ENCODE data around the gene DHRS7B.
"Not testable (repeated sequence)": the region's sequence is repeated elsewhere in the genome, so short reads cannot be mapped to it uniquely, and the experiment has no call there.

DHRS7B gene

GRCh38 chr17:21106316-21106715, 20.4 kb upstream of the DHRS7B start:
- Histone ChIP-seq H3K9me3 (ENCODE audit: control insufficient read depth, low read length) (no peaks in the 10 kb centered on the region), H2AFZ (no peak overlapping the region), H3K36me3 (ENCODE audit: control insufficient read depth, insufficient read depth, low read length) (no peaks in the 10 kb centered on the region), H3K4me1 (peaks cover 3% of the 10 kb centered on the region), H3K9ac (no peak overlapping the region), H3K27me3 (ENCODE audit: control insufficient read depth, insufficient read depth, low read length) (no peaks in the 10 kb centered on the region), H3K4me3 (ENCODE audit: low read depth, low read length) (no peak overlapping the region), H3K4me2 (ENCODE audit: low read length) (no peak overlapping the region), H3K79me2 (no peaks in the 10 kb centered on the region), H3K27ac (no peak overlapping the region)
- TF ChIP-seq, protein P1, sequence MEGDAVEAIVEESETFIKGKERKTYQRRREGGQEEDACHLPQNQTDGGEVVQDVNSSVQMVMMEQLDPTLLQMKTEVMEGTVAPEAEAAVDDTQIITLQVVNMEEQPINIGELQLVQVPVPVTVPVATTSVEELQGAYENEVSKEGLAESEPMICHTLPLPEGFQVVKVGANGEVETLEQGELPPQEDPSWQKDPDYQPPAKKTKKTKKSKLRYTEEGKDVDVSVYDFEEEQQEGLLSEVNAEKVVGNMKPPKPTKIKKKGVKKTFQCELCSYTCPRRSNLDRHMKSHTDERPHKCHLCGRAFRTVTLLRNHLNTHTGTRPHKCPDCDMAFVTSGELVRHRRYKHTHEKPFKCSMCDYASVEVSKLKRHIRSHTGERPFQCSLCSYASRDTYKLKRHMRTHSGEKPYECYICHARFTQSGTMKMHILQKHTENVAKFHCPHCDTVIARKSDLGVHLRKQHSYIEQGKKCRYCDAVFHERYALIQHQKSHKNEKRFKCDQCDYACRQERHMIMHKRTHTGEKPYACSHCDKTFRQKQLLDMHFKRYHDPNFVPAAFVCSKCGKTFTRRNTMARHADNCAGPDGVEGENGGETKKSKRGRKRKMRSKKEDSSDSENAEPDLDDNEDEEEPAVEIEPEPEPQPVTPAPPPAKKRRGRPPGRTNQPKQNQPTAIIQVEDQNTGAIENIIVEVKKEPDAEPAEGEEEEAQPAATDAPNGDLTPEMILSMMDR (IDR thresholded peaks at IDR 0.05) = no peak

DNA sequence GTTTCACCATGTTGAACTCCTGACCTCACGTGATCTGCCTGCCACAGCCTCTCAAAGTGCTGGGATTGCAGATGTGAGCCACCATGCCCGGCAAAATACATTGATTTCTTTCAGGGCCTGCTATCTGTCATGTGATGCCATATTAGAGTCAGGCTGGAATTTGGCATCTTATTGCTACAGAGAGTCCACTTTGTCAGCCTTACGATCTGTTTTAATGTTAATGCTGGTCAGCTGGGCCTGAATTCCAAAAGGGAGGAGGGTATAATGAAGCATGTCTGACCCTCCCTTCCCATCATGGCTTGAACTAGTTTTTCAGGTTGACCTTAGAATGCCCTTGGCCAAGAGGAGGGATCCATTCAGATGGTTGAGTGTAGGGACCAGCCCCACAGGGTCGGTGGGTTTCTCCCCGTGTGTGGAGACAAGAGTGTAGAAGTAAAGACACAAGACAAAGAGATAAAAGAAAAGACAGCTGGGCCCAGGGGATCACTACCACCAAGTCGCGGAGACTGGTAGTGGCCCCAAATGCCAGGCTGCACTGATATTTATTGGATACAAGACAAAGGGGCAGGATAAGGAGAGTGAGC, 19.6 kb upstream of the DHRS7B start:
- H3K9me3 ChIP-seq (ENCODE audit: control insufficient read depth, low read length); H3K27me3 ChIP-seq (ENCODE audit: control insufficient read depth, insufficient read depth, low read length): not testable (repeated sequence)

GRCh38 chr17:21108651-21109050, 18.1 kb upstream of the DHRS7B start:
- H3K79me2 ChIP-seq = no peaks in the 10 kb centered on the region

More for the DNA sequence above, 19.6 kb upstream of the DHRS7B start:
- H3K79me2 ChIP-seq; H3K4me3 ChIP-seq (ENCODE audit: low read depth, low read length); H3K36me3 ChIP-seq (ENCODE audit: control insufficient read depth, insufficient read depth, low read length); H3K4me1 ChIP-seq; H3K4me2 ChIP-seq (ENCODE audit: low read length); H3K27ac ChIP-seq; H3K9ac ChIP-seq: not testable (repeated sequence)
- peak overlapping the region; percentile 57 for H2AFZ ChIP-seq

GRCh38 chr17:21113049-21113690, 13.6 kb upstream of the DHRS7B start:
- H3K9me3 ChIP-seq (ENCODE audit: control insufficient read depth, low read length) = no peaks in the 10 kb centered on the region
- H3K27ac ChIP-seq = no peak overlapping the region
- no peaks in the 10 kb centered on the region for H3K36me3 ChIP-seq (ENCODE audit: control insufficient read depth, insufficient read depth, low read length)
- H3K79me2 ChIP-seq = no peaks in the 10 kb centered on the region
- H3K4me3 ChIP-seq (ENCODE audit: low read depth, low read length) = no peak overlapping the region
- TF ChIP-seq, protein P1 (IDR thresholded peaks at IDR 0.05) = no peak
- no peak overlapping the region for H3K4me2 ChIP-seq (ENCODE audit: low read length)
- no peaks in the 10 kb centered on the region for H3K4me1 ChIP-seq
- no peaks in the 10 kb centered on the region for H3K27me3 ChIP-seq (ENCODE audit: control insufficient read depth, insufficient read depth, low read length)
- H2AFZ ChIP-seq = no peak overlapping the region
- no peak overlapping the region for H3K9ac ChIP-seq

More at GRCh38 chr17:21108651-21109050, 18.1 kb upstream of the DHRS7B start:
- Histone ChIP-seq H2AFZ (no peak overlapping the region), H3K27me3 (ENCODE audit: control insufficient read depth, insufficient read depth, low read length) (no peaks in the 10 kb centered on the region), H3K4me3 (ENCODE audit: low read depth, low read length) (no peak overlapping the region), H3K4me2 (ENCODE audit: low read length) (no peak overlapping the region), H3K9me3 (ENCODE audit: control insufficient read depth, low read length) (no peaks in the 10 kb centered on the region), H3K4me1 (peaks cover 3% of the 10 kb centered on the region), H3K9ac (no peak overlapping the region), H3K36me3 (ENCODE audit: control insufficient read depth, insufficient read depth, low read length) (no peaks in the 10 kb centered on the region), H3K27ac (no peak overlapping the region)
- TF ChIP-seq, protein P1 (IDR thresholded peaks at IDR 0.05) = no peak

GRCh38 chr17:21113716-21114115, 13.0 kb upstream of the DHRS7B start:
- Histone ChIP-seq H3K4me2 (ENCODE audit: low read length) (no peak overlapping the region), H3K4me3 (ENCODE audit: low read depth, low read length) (no peak overlapping the region), H3K27ac (no peak overlapping the region), H3K27me3 (ENCODE audit: control insufficient read depth, insufficient read depth, low read length) (no peaks in the 10 kb centered on the region), H2AFZ (no peak overlapping the region), H3K36me3 (ENCODE audit: control insufficient read depth, insufficient read depth, low read length) (no peaks in the 10 kb centered on the region), H3K9me3 (ENCODE audit: control insufficient read depth, low read length) (no peaks in the 10 kb centered on the region), H3K79me2 (no peaks in the 10 kb centered on the region), H3K9ac (no peak overlapping the region), H3K4me1 (no peaks in the 10 kb centered on the region)
- TF ChIP-seq, protein P1 (IDR thresholded peaks at IDR 0.05) = no peak

- not testable (repeated sequence) for H2AFZ ChIP-seq, H3K9ac ChIP-seq, H3K4me1 ChIP-seq
These were observed 12.0 kb upstream of the DHRS7B start for GRCh38 chr17:21114791-21115190.

More at GRCh38 chr17:21114791-21115190, 12.0 kb upstream of the DHRS7B start:
- not testable (repeated sequence) for H3K27ac ChIP-seq; H3K36me3 ChIP-seq (ENCODE audit: control insufficient read depth, insufficient read depth, low read length); H3K4me3 ChIP-seq (ENCODE audit: low read depth, low read length); H3K4me2 ChIP-seq (ENCODE audit: low read length); H3K9me3 ChIP-seq (ENCODE audit: control insufficient read depth, low read length); H3K27me3 ChIP-seq (ENCODE audit: control insufficient read depth, insufficient read depth, low read length); H3K79me2 ChIP-seq

Data from parathyroid adenoma (tissue), 2 donors.